HG03103 (cell line): ENCODE data around the gene TGM3.

ENCODE experiments used
- ATAC-seq: cut with Tn5 transposase; IDR thresholded peaks from one replicate; pipeline ENCODE4 v1.9.1; 2021; ENCODE audit warnings: low read depth; ENCODE audit not compliant: unreplicated experiment

TGM3 gene

GRCh38 chr20:2282181-2282580, 13.6 kb upstream of the TGM3 start:
- ATAC-seq = no peak

- no peak for ATAC-seq
Measured at GRCh38 chr20:2283706-2284423, 11.9 kb upstream of the TGM3 start.

GRCh38 chr20:2285193-2285592, 10.6 kb upstream of the TGM3 start:
- ATAC-seq = no peak

GRCh38 chr20:2285613-2286012, 10.2 kb upstream of the TGM3 start:
- no peak for ATAC-seq

- no peak for ATAC-seq
Measured at GRCh38 chr20:2287504-2287903, 8.3 kb upstream of the TGM3 start.

- ATAC-seq = peak; percentile 50
Measured at GRCh38 chr20:2289475-2289874, 6.3 kb upstream of the TGM3 start.

GRCh38 chr20:2290486-2290885, 5.3 kb upstream of the TGM3 start:
- no peak for ATAC-seq

- ATAC-seq = no peak
Measured at GRCh38 chr20:2292416-2293110, 3.2 kb upstream of the TGM3 start.

GRCh38 chr20:2293486-2293885, 2.3 kb upstream of the TGM3 start:
- ATAC-seq = no peak

- no peak for ATAC-seq
Measured at GRCh38 chr20:2293971-2294370, 1.8 kb upstream of the TGM3 start.

- no peak for ATAC-seq
Measured at GRCh38 chr20:2295286-2295685, 515 bp upstream of the TGM3 start.

- no peak for ATAC-seq
Measured at GRCh38 chr20:2296524-2297356, 939 bp downstream of the TGM3 start.

GRCh38 chr20:2297357-2297728, 1.5 kb downstream of the TGM3 start:
- no peak for ATAC-seq

- no peak for ATAC-seq
Measured at GRCh38 chr20:2298116-2298515, 2.3 kb downstream of the TGM3 start.

- ATAC-seq = no peak
Measured at GRCh38 chr20:2298701-2299100, 2.9 kb downstream of the TGM3 start.

GRCh38 chr20:2299301-2299700, 3.5 kb downstream of the TGM3 start:
- ATAC-seq = no peak

- no peak for ATAC-seq
Measured at GRCh38 chr20:2300002-2300401, 4.2 kb downstream of the TGM3 start.

GRCh38 chr20:2300420-2300819, 4.6 kb downstream of the TGM3 start:
- no peak for ATAC-seq

GRCh38 chr20:2301164-2301622, 5.4 kb downstream of the TGM3 start:
- peak; percentile 84 for ATAC-seq

GRCh38 chr20:2302384-2303060, 6.7 kb downstream of the TGM3 start:
- no peak for ATAC-seq

- ATAC-seq = no peak
Measured at GRCh38 chr20:2303673-2304072, 7.9 kb downstream of the TGM3 start.
